Tibial nerve (tissue), 4 donors: ENCODE results near the gene TPK1.

Source experiments
- CTCF ChIP-seq, 5 experiments: fragments of 200-600 bp in 3 of 5; fragments of 450-650 bp in 2 of 5; sonication (generic) in 3 of 5; IDR thresholded peaks; one replicate each; pipeline ENCODE4 v1.5.1; 2016 to 2019; ENCODE audit warnings: antibody characterized with exemption in 5 of 5, mild to moderate bottlenecking in 3 of 5, moderate library complexity in 2 of 5
- EP300 ChIP-seq, 2 donors: sonication (generic); formaldehyde crosslinking; IDR thresholded peaks; one replicate each; pipeline ENCODE4 v1.6.1; 2017; ENCODE audit warnings: antibody characterized with exemption in 2 of 2, mild to moderate bottlenecking in 1 of 2
- POLR2A ChIP-seq, 2 donors: fragments of 450-650 bp; IDR thresholded peaks; one replicate each; pipeline ENCODE4 v1.6.1; 2017; ENCODE audit warnings: antibody characterized with exemption in 2 of 2, mild to moderate bottlenecking in 2 of 2, moderate library complexity in 2 of 2

DNA sequence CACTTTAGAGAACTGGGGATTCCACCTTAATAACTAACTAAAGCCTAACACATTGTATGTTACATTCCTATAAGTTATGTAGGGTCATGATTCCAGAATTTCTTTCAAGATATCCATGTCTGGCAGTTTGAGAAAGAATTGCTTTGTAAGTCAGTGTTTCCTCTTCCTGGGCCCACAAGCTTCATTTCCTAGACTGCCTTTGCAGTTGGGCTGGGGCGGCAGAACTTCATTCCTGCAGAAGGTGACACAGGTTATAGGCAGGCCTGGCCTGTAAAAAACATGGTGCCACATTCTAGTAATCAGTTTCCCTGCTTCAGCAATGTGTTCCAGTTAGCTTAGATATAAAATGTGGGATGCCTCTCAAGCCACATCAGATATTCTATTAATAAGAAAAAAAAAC is 248.2 kb downstream of the TPK1 start:
- TF ChIP-seq CTCF (IDR thresholded peaks at IDR 0.05) = no peak
- no peak for TF ChIP-seq POLR2A (IDR thresholded peaks at IDR 0.05)
- no peak for TF ChIP-seq EP300 (IDR thresholded peaks at IDR 0.05)
